Posterior cingulate gyrus (tissue), 11 donors: ENCODE results near the gene CIB4.

ENCODE experiments used
- DNase-seq, 10 donors: peaks; one replicate each; pipeline versions ENCODE4 v3.0.0 to v3.0.0-alpha.2; 2020 to 2021; ENCODE audit warnings: mixed read lengths in 3 of 10
- intact Hi-C: fragments of 100-400 bp; cut with DNase I; formaldehyde crosslinking; loops from one replicate; pipeline ENCODE4 v1.15.1; 2023

The CIB4 gene

GRCh38 chr2:26561376-26561775, 79.8 kb downstream of the CIB4 start:
- intact Hi-C loops: loop anchor here (5.0 kb wide), 1 partner anchor 59 kb away; no protein-coding TSS in a partner anchor
- peak in 4 of 10 donors; percentile 21 to 45 (median 28) for DNase-seq

DNA sequence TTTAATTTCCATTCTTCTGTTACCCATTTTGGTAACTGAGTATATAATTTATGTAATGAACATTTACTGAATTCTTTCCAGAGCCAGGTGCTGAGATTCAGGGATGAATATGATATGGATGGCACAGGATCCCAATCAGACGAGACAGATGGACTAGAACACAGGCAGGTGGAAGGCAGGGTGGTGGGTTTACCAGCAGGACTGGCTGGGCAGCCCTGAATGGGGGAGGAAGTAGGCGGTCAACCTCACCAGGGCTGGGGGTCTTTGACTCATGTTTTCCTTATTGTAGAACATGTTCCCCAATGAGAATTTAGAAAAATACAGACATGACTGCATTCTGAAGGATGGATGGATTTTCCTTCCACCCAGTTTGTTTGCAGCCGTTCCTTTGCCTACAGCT, 80.3 kb downstream of the CIB4 start:
- intact Hi-C loops: loop anchor here (5.0 kb wide), 1 partner anchor 59 kb away; no protein-coding TSS in a partner anchor

DNA sequence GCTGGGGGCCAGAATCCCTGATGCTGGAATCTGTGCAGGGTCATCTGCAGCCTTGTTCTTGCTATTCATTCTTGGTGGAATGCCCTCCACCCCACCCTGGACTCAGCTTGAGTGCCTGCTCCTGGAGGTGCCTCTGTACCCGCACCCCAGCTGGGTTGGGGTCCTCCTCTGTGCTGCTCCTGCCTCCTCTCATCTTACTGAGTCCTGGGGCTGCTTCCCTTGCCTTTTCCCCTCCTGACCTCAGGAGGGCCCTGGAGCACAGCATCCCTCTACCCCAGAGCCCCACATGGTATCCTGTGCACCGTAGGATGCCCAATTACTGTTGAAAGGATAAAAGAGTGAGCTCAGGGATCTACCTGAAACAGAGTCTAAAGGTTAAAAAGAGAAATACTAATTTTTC, 81.6 kb downstream of the CIB4 start:
- intact Hi-C loops: no loop called here
- DNase-seq: peak in 4 of 10 donors; percentile 2 to 61 (median 26)

More for the DNA sequence above, 80.3 kb downstream of the CIB4 start:
- peak in 3 of 10 donors; percentile 20 to 35 (median 32) for DNase-seq

GRCh38 chr2:26559044-26559405, 82.1 kb downstream of the CIB4 start:
- peak in 2 of 10 donors; percentile 19 to 52 for DNase-seq
- intact Hi-C loops: no loop called here

DNA sequence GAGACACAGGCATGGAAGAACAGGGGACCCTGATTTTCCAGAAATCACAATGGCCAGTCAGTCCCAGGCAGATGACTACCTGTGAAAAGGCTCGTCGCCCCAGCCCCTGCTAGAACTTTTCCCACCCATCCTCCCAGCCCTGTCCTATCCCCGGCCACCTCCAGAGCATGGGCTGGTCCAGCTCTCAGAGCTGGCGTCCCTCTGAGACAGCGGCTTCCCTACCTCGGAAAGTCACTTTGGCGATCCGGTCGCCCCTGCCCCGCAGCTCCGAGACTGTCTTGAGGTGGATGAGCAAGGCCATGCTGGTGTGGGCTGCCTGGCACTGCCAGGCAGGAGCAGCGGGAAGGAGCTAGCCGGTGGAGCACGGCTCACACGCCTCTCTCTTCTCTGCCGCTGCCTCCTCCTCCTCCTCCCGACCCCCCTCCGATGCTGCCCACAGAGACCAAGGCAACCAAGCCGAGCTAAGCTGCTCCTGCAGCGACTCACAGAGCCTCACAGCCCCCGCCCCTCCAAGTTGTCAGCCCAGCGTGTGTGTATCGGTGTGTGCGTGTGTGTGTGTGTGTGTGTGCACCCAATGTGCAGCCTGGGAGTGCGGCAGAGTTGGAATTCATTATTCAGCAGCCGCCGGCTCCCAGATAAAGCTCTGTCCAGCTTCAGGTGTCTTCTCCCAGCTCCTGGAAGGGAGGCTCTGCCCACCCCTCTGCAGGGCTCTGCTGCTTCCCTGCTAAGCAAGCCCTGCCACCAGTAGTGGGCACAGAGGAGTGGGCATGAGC, 82.7 kb downstream of the CIB4 start:
- DNase-seq: peak in 5 of 10 donors; percentile 14 to 85 (median 73)
- intact Hi-C loops: no loop called here

- peak in 4 of 10 donors; percentile 10 to 75 (median 52) for DNase-seq
These were observed 83.8 kb downstream of the CIB4 start for GRCh38 chr2:26557244-26557925.

DNA sequence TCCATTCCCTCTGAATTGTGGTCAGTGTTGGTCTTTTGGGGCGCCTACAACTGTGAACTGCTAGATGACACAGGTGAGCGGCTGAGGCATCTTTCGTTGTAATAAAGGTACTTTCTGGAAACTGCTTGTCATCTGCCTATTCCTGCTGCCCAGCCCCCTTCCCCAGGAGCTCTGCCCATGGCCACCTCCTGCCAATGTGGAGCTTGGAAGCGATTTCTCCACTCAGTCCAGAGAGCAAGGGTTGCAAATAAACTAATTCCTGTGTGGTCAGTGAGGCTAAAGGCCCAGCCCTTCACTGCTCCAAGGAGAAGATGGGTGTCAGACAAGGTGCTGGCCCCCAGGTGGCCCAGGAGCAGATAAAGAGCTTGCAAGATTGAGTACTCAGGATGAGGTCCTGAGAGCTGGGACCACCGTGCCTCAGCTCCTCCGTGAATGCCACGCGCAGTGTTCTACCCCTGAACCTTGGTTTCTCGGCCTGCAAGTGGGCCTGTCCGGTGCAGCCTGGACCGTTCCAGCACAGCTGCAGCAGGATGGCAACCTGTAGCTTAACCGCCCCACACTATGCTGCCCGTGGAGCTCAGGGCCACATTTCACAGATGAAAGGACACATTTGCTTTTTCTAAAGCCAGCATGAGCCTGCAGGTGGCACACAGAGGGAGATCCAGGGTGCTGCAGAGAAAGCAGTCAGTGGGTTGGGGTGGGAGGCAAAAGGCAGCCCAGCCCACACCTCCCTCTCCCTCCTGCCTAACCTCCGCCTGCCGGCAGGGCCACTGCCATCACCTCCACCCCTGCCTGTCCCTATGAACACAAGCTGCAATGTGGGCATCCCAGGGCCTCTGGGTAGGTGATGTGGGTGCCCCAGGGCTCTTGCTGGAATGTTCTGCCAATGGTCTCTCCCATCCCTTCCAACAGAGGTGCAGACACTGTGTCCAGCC, 84.6 kb downstream of the CIB4 start:
- peak in 4 of 10 donors; percentile 22 to 67 (median 60) for DNase-seq
- intact Hi-C loops: no loop called here

More at GRCh38 chr2:26557244-26557925, 83.8 kb downstream of the CIB4 start:
- intact Hi-C loops: no loop called here

- peak in 4 of 10 donors; percentile 7 to 37 (median 30) for DNase-seq
- intact Hi-C loops: no loop called here
These were observed 85.7 kb downstream of the CIB4 start for GRCh38 chr2:26555246-26556133.

- peak in 3 of 10 donors; percentile 13 to 53 (median 18) for DNase-seq
- intact Hi-C loops: no loop called here
These were observed 88.4 kb downstream of the CIB4 start for GRCh38 chr2:26552641-26553374.

GRCh38 chr2:26550276-26551015, 90.7 kb downstream of the CIB4 start:
- peak in 3 of 10 donors; percentile 35 to 62 (median 47) for DNase-seq
- intact Hi-C loops: no loop called here

- intact Hi-C loops: no loop called here
- peak in 1 of 10 donors; percentile 51 for DNase-seq
These were observed 98.3 kb downstream of the CIB4 start for GRCh38 chr2:26542676-26543505.

GRCh38 chr2:26542194-26542455, 99.0 kb downstream of the CIB4 start:
- intact Hi-C loops: no loop called here
- peak in 2 of 10 donors; percentile 20 to 56 for DNase-seq

DNA sequence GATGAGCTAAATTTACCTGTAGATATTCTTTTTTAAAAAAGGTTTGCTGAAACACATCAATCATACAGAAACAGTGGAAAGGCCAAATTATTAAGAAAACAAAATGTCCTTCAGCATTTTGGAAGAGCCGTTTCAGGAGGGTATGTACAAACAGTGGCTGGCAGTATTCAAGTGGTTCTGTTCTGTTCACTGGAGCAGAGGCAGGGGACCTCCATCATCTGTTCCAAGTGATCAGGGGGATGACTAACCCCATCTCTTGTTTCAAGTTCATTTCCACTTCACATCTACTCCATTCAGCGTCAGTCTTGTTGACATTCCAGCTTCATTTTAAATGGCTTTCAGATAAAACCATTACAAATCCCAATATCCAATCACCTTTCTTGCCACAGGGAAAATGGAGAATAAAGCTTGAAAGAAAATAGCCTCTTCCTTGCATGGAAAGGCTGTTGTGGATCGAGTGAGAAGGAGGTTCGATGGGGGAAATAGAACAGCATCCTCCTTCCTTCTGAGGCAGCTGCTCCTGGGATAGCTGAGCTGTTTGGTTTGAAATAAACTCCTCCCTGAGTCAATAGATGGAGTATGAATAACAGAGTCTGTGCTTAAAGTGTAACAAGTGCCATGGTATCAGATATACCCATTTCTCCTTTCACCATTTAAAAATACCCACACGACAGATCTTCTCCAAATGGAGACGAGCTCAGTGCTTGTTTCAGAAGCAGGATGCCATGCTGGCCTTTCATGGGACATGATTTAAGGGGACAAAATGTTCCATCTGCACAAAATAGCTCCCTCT, 99.6 kb downstream of the CIB4 start:
- DNase-seq: no peak
- intact Hi-C loops: no loop called here

- no peak for DNase-seq
These were observed 100.2 kb downstream of the CIB4 start for GRCh38 chr2:26540961-26541360.

GRCh38 chr2:26540306-26540705, 100.9 kb downstream of the CIB4 start:
- DNase-seq: peak in 1 of 10 donors; percentile 52
- intact Hi-C loops: no loop called here

More at GRCh38 chr2:26540961-26541360, 100.2 kb downstream of the CIB4 start:
- intact Hi-C loops: no loop called here

GRCh38 chr2:26537826-26538475, 103.2 kb downstream of the CIB4 start:
- intact Hi-C loops: no loop called here
- peak in 2 of 10 donors; percentile 44 to 48 for DNase-seq
